Hepatocyte (in vitro differentiated cells): ENCODE data around the gene AKAP1. TPM values are rescaled to one million over a fixed set of nuclear protein-coding genes. Genes with fewer than 3 reads are reported as not detected.

Experiments used
- DNase-seq: peaks from one replicate; pipeline ENCODE4 v3.0.0-alpha.2; 2016; ENCODE audit warnings: low spot score
- H2AFZ ChIP-seq: fragments of 200-600 bp; sonication (generic); 2 replicates; pipeline ENCODE4 v1.6.0; 2016; ENCODE audit warnings: antibody characterized with exemption, mild to moderate bottlenecking
- H3K27ac ChIP-seq: fragments of 200-600 bp; sonication (generic); 2 replicates; pipeline ENCODE4 v1.5.1; 2016; ENCODE audit warnings: mild to moderate bottlenecking
- H3K27me3 ChIP-seq: fragments of 200-600 bp; sonication (generic); 2 replicates; pipeline ENCODE4 v1.6.1; 2016
- H3K36me3 ChIP-seq: fragments of 200-600 bp; sonication (generic); replicated peaks from 2 replicates; pipeline ENCODE4 v1.5.1; 2016; ENCODE audit warnings: low read depth; ENCODE audit not compliant: insufficient read depth
- H3K4me1 ChIP-seq: fragments of 200-600 bp; sonication (generic); 2 replicates; pipeline ENCODE4 v1.5.1; 2016; ENCODE audit warnings: mild to moderate bottlenecking, moderate library complexity; ENCODE audit not compliant: insufficient read depth
- H3K4me2 ChIP-seq: fragments of 200-600 bp; sonication (generic); 2 replicates; pipeline ENCODE4 v1.6.0; 2016
- H3K4me3 ChIP-seq: fragments of 200-600 bp; sonication (generic); 2 replicates; pipeline ENCODE4 v1.5.1; 2016; ENCODE audit warnings: mild to moderate bottlenecking
- H3K79me2 ChIP-seq: fragments of 200-600 bp; sonication (generic); 2 replicates; pipeline ENCODE4 v1.6.0; 2017; ENCODE audit warnings: mild to moderate bottlenecking
- H3K9me2 ChIP-seq: fragments of 200-600 bp; sonication (generic); replicated peaks from 2 replicates; pipeline ENCODE4 v1.6.0; 2017; ENCODE audit warnings: mild to moderate bottlenecking; ENCODE audit not compliant: insufficient read depth
- H3K9me3 ChIP-seq: fragments of 200-600 bp; sonication (generic); 2 replicates; pipeline ENCODE4 v1.5.1; 2016; ENCODE audit warnings: low read depth, mild to moderate bottlenecking
- H4K20me1 ChIP-seq: fragments of 200-600 bp; sonication (generic); 2 replicates; pipeline ENCODE4 v1.6.0; 2016; ENCODE audit warnings: mild to moderate bottlenecking; ENCODE audit not compliant: insufficient read depth, poor library complexity, severe bottlenecking
- EZH2 ChIP-seq: fragments of 200-600 bp; sonication (generic); IDR thresholded peaks from 2 replicates; pipeline ENCODE4 v1.6.1; 2016; ENCODE audit warnings: antibody characterized with exemption, mild to moderate bottlenecking, borderline replicate concordance
- EZH2phosphoT487 ChIP-seq: fragments of 200-600 bp; sonication (generic); IDR thresholded peaks from one replicate; pipeline ENCODE4 v1.6.1; 2018; ENCODE audit warnings: antibody characterized with exemption, mild to moderate bottlenecking, low read depth, moderate library complexity; ENCODE audit not compliant: unreplicated experiment, severe bottlenecking
- WGBS: methylation state at CpG from one replicate; pipeline ENCODE4 v1.1.6; 2016; ENCODE audit warnings: low lambda C conversion rate; ENCODE audit errors: missing lambda C conversion rate; 5-methylcytosine and 5-hydroxymethylcytosine counted together
- polyA plus RNA-seq: library from polyadenylated mRNA; unstranded; fragments of >200 nt; fragmentation: Nextera tagmentation; extraction: Ambion mirVana; gene quantifications from 2 replicates; pipeline ENCODE4 v1.2.1, GENCODE V29; 2016
- total RNA-seq: library from RNA; depleted of rRNA; stranded (reverse); fragments of >200 nt; gene quantifications from 2 replicates; pipeline ENCODE4 v1.2.3, GENCODE V29; 2014
- TF ChIP-seq, protein P1 (sequence below): fragments of 200-600 bp; sonication (generic); IDR thresholded peaks from 2 replicates; pipeline ENCODE4 v1.5.1; 2016; ENCODE audit warnings: antibody characterized with exemption, mild to moderate bottlenecking; ENCODE audit not compliant: poor library complexity

Gene AKAP1
- total and polyA plus RNA-seq, 2 experiments from 2014 or later: 33.0 to 46.7 TPM

DNA sequence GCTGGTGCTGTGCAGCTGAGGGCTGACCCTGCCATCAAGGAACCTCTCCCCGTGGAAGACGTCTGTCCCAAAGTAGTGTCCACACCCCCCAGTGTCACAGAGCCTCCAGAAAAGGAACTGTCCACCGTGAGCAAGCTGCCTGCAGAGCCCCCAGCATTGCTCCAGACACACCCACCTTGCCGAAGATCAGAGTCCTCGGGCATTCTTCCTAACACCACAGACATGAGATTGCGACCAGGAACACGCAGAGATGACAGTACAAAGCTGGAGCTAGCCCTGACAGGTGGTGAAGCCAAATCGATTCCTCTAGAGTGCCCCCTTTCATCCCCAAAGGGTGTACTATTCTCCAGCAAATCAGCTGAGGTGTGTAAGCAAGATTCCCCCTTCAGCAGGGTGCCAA lies 20.5 kb downstream of the AKAP1 start:
- H3K27me3 ChIP-seq: no peaks in the 10 kb centered on the region
- H2AFZ ChIP-seq: no peak overlapping the region
- no peaks in the 10 kb centered on the region for H3K9me3 ChIP-seq
- peaks cover 83% of the 10 kb centered on the region for H3K79me2 ChIP-seq
- DNase-seq: no peak
- peaks cover 37% of the 10 kb centered on the region for H3K4me1 ChIP-seq
- H3K4me3 ChIP-seq: no peak overlapping the region
- TF ChIP-seq EZH2phosphoT487: no peak
- no peak for TF ChIP-seq EZH2
- TF ChIP-seq, protein P1, sequence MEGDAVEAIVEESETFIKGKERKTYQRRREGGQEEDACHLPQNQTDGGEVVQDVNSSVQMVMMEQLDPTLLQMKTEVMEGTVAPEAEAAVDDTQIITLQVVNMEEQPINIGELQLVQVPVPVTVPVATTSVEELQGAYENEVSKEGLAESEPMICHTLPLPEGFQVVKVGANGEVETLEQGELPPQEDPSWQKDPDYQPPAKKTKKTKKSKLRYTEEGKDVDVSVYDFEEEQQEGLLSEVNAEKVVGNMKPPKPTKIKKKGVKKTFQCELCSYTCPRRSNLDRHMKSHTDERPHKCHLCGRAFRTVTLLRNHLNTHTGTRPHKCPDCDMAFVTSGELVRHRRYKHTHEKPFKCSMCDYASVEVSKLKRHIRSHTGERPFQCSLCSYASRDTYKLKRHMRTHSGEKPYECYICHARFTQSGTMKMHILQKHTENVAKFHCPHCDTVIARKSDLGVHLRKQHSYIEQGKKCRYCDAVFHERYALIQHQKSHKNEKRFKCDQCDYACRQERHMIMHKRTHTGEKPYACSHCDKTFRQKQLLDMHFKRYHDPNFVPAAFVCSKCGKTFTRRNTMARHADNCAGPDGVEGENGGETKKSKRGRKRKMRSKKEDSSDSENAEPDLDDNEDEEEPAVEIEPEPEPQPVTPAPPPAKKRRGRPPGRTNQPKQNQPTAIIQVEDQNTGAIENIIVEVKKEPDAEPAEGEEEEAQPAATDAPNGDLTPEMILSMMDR: no peak
- no peaks in the 10 kb centered on the region for H3K9me2 ChIP-seq
- H3K36me3 ChIP-seq: no peaks in the 10 kb centered on the region
- peak overlapping the region; percentile 93 for H3K27ac ChIP-seq
- H4K20me1 ChIP-seq: peaks cover 23% of the 10 kb centered on the region
- 90% methylated on average over 8 of the region's 8 CpGs for whole genome bisulfite sequencing
- H3K4me2 ChIP-seq: no peak overlapping the region

DNA sequence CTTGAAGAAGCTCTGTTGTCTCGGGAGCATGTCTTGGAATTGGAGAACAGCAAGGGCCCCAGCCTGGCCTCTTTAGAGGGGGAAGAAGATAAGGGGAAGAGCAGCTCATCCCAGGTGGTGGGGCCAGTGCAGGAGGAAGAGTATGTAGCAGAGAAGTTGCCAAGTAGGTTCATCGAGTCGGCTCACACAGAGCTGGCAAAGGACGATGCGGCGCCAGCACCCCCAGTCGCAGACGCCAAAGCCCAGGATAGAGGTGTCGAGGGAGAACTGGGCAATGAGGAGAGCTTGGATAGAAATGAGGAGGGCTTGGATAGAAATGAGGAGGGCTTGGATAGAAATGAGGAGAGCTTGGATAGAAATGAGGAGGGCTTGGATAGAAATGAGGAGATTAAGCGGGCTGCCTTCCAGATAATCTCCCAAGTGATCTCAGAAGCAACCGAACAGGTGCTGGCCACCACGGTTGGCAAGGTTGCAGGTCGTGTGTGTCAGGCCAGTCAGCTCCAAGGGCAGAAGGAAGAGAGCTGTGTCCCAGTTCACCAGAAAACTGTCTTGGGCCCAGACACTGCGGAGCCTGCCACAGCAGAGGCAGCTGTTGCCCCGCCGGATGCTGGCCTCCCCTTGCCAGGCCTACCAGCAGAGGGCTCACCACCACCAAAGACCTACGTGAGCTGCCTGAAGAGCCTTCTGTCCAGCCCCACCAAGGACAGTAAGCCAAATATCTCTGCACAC lies 21.2 kb downstream of the AKAP1 start:
- H3K27me3 ChIP-seq: no peaks in the 10 kb centered on the region
- TF ChIP-seq EZH2phosphoT487: no peak
- TF ChIP-seq, protein P1: peak; percentile 4
- TF ChIP-seq EZH2: no peak
- H3K36me3 ChIP-seq: no peaks in the 10 kb centered on the region
- WGBS: 90% methylated on average over 16 of the region's 17 CpGs
- no peak overlapping the region for H3K4me3 ChIP-seq
- H3K4me1 ChIP-seq: peaks cover 37% of the 10 kb centered on the region
- peaks cover 79% of the 10 kb centered on the region for H3K79me2 ChIP-seq
- no peaks in the 10 kb centered on the region for H3K9me2 ChIP-seq
- H3K4me2 ChIP-seq: no peak overlapping the region
- no peak for DNase-seq
- H3K27ac ChIP-seq: peak overlapping the region; percentile 93
- H4K20me1 ChIP-seq: peaks cover 23% of the 10 kb centered on the region
- no peak overlapping the region for H2AFZ ChIP-seq
- no peaks in the 10 kb centered on the region for H3K9me3 ChIP-seq

DNA sequence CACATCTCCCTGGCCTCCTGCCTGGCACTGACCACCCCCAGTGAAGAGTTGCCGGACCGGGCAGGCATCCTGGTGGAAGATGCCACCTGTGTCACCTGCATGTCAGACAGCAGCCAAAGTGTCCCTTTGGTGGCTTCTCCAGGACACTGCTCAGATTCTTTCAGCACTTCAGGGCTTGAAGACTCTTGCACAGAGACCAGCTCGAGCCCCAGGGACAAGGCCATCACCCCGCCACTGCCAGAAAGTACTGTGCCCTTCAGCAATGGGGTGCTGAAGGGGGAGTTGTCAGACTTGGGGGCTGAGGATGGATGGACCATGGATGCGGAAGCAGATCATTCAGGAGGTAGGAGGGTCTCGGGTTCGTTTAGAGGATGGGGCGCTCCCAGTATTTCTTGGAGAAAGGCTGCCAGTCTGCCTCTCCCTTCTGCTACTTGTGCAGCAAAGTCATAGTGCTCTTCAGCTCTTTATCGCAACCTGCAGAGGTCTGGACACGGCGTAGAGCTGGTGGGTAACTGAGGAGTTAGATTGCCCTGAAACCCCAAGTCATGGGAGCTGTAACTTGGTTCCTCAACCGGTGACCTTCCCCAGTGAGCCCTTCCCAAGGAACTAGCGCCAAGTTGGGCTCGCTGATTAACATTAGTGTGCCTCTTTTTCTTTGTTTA lies 21.9 kb downstream of the AKAP1 start:
- H4K20me1 ChIP-seq: peaks cover 19% of the 10 kb centered on the region
- no peak overlapping the region for H2AFZ ChIP-seq
- no peak overlapping the region for H3K4me3 ChIP-seq
- H3K9me2 ChIP-seq: no peaks in the 10 kb centered on the region
- no peaks in the 10 kb centered on the region for H3K9me3 ChIP-seq
- peaks cover 37% of the 10 kb centered on the region for H3K4me1 ChIP-seq
- peak overlapping the region; percentile 93 for H3K27ac ChIP-seq
- H3K79me2 ChIP-seq: peaks cover 74% of the 10 kb centered on the region
- no peaks in the 10 kb centered on the region for H3K27me3 ChIP-seq
- TF ChIP-seq, protein P1: no peak
- TF ChIP-seq EZH2 (no peak), EZH2phosphoT487 (no peak)
- no peaks in the 10 kb centered on the region for H3K36me3 ChIP-seq
- H3K4me2 ChIP-seq: peak overlapping the region; percentile 34
- WGBS: 96% methylated on average over 14 of the region's 14 CpGs
- no peak for DNase-seq
